GM18520 (cell line): ENCODE measurements around the gene PRR16.

Experiments
- ATAC-seq: cut with Tn5 transposase; IDR thresholded peaks from one replicate; pipeline ENCODE4 v1.9.1; 2021; ENCODE audit not compliant: unreplicated experiment

The PRR16 gene

DNA sequence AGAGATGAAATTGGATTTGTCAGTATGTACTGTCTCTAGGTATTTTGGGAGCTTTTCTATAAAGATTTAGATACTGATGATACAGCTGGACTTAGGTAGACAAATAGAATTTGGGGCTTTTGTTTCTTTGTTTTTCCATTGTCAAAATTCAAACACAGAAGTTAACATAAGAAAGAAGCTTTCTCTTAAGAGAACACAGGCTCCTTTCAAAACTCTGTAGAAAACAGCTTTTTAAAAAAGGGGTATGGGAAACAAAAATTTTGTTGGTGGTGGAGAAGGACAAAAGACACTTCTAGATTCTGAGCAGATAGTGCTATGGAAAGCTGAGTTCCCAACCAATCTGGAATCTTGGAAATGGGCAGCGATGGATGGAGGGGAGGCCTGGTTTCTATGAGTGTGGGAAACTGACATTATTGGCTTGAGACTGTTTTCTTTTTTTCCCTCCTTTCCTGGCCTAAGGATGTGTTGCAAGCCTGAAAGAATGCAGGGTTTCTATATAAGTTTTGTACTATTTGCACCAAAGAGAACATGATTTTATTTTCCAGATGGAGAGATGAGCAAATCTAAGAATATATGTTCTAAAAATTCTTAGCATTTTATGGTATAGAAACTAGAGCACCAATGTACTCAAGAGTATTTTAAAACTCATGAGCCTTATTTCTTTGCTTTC is 240.0 kb downstream of the PRR16 start:
- no peak for ATAC-seq

DNA sequence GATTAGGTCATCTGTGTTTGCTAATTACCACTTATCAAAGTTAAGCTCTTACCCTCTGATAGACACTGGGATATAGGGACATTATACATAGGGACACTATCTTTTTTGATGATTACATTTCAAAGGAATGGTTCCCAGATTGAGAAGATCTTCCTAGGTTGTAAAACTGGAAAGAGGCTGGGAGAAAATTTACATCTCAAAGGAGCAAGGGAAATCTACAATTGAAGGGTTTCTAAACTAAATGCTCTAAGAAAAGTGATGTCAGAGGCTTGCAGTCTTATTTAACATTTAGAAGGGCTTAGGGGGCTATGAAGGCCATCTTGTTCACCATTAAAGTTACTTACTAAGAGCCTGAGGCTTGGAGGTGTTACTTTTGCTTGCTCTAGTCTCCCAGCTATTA is 242.8 kb downstream of the PRR16 start:
- ATAC-seq = no peak

DNA sequence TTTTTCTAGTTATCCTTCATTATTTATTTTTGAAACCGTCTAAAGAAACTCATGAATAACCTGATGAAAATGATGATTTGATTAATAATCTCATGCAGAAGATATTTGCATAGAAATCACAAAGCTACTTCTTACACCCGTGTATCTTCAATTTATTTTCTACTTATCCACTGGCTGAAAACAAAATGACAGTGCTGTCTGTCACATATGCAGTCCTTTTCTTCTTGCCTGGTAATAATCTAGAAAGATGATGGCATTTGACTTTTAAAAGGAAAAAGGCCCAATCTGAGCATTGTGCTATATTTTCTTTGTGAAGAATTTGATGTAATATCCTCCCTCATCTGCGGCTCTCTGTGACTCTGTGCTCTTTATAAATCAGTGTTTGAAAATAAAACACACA is 253.3 kb downstream of the PRR16 start:
- no peak for ATAC-seq

- ATAC-seq = no peak
Measured at GRCh38 chr5:120730214-120730613, 266.1 kb downstream of the PRR16 start.

DNA sequence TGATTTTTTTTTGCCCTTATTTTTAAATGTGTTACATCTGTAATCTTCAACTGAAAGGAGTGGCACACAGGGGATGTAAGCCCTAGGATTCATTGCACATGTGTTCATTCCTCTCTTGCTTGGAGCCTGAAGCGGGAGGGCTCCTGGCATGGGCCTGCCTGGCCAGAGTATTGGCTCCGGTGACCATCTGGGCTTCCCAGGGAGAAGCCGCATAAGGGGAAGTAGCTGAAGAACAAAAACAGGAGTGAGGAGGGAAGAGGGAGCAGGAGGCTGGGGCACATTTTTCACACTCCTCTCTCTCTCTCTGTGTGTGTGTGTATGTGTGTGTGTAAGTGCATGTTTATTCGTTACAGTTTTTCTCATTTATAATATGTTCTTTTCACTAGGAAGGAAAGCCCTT is 269.9 kb downstream of the PRR16 start:
- ATAC-seq = no peak

- no peak for ATAC-seq
Measured at GRCh38 chr5:120735076-120735475, 271.0 kb downstream of the PRR16 start.
